ENCODE results near the gene WT1.

DNA sequence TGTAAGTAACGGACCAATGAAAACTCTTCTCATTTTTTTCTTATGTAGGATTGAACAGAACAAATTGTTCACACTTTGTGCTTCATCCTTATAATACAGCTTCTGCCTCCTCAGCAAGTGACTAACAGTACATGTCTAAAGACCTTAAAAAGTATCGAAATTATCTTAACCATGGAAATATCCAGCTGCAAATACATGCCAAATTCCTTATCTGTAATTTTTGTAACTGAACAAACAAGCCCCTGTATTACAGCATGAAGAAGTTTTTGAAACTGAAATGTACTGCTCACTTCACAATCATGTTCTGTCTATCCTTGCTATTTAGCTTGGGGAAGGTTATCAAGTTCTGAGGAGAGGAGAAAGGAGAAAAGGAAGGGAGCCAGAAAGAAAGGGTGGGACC, 20.4 kb downstream of the WT1 start:
- TF ChIP-seq EZH2 (IDR thresholded peaks at IDR 0.05; ENCODE audit: borderline replicate concordance, insufficient read depth, low read length, poor library complexity, severe bottlenecking): no peak
- no peak for TF ChIP-seq EP300 (conservative IDR thresholded peaks at IDR 0.05; ENCODE audit: poor library complexity, severe bottlenecking)

Measured in neural cell (in vitro differentiated cells).